HG03135 (cell line): ENCODE results near the gene GFRA4.

Experiments used
- ATAC-seq: cut with Tn5 transposase; IDR thresholded peaks from one replicate; pipeline ENCODE4 v1.9.1; 2021; ENCODE audit warnings: mild to moderate bottlenecking, moderate library complexity; ENCODE audit not compliant: unreplicated experiment

The GFRA4 gene

GRCh38 chr20:3655131-3655405 lies 8.1 kb downstream of the GFRA4 start:
- no peak for ATAC-seq

GRCh38 chr20:3654326-3655130 lies 8.7 kb downstream of the GFRA4 start:
- no peak for ATAC-seq

- ATAC-seq = no peak
Measured at GRCh38 chr20:3653921-3654320, 9.3 kb downstream of the GFRA4 start.

- ATAC-seq = no peak
Measured at GRCh38 chr20:3652676-3653596, 10.3 kb downstream of the GFRA4 start.

- ATAC-seq = no peak
Measured at GRCh38 chr20:3652221-3652620, 11.0 kb downstream of the GFRA4 start.

- ATAC-seq = no peak
Measured at GRCh38 chr20:3651204-3651962, 11.8 kb downstream of the GFRA4 start.

- ATAC-seq = no peak
Measured at GRCh38 chr20:3648951-3649350, 14.2 kb downstream of the GFRA4 start.

- no peak for ATAC-seq
Measured at GRCh38 chr20:3647473-3647872, 15.7 kb downstream of the GFRA4 start.

GRCh38 chr20:3646651-3647050 lies 16.5 kb downstream of the GFRA4 start:
- ATAC-seq = no peak

GRCh38 chr20:3646067-3646440 lies 17.1 kb downstream of the GFRA4 start:
- no peak for ATAC-seq

- ATAC-seq = no peak
Measured at GRCh38 chr20:3645309-3646066, 17.7 kb downstream of the GFRA4 start.

- ATAC-seq = no peak
Measured at GRCh38 chr20:3640259-3640658, 22.9 kb downstream of the GFRA4 start.

- no peak for ATAC-seq
Measured at GRCh38 chr20:3635346-3635745, 27.9 kb downstream of the GFRA4 start.

- ATAC-seq = no peak
Measured at GRCh38 chr20:3633913-3634478, 29.2 kb downstream of the GFRA4 start.

- ATAC-seq = no peak
Measured at GRCh38 chr20:3632311-3633004, 30.7 kb downstream of the GFRA4 start.

- no peak for ATAC-seq
Measured at GRCh38 chr20:3631534-3631933, 31.7 kb downstream of the GFRA4 start.

- ATAC-seq = no peak
Measured at GRCh38 chr20:3630429-3630828, 32.8 kb downstream of the GFRA4 start.

GRCh38 chr20:3629893-3630292 lies 33.3 kb downstream of the GFRA4 start:
- no peak for ATAC-seq

GRCh38 chr20:3628502-3629314 lies 34.5 kb downstream of the GFRA4 start:
- no peak for ATAC-seq
